Putamen (tissue), 1 donor: ENCODE measurements around the gene CSNK2A2.

Source experiments
- DNase-seq: peaks from one replicate; pipeline ENCODE4 v3.0.0-alpha.2; 2016; ENCODE audit warnings: low spot score

The CSNK2A2 gene

DNA sequence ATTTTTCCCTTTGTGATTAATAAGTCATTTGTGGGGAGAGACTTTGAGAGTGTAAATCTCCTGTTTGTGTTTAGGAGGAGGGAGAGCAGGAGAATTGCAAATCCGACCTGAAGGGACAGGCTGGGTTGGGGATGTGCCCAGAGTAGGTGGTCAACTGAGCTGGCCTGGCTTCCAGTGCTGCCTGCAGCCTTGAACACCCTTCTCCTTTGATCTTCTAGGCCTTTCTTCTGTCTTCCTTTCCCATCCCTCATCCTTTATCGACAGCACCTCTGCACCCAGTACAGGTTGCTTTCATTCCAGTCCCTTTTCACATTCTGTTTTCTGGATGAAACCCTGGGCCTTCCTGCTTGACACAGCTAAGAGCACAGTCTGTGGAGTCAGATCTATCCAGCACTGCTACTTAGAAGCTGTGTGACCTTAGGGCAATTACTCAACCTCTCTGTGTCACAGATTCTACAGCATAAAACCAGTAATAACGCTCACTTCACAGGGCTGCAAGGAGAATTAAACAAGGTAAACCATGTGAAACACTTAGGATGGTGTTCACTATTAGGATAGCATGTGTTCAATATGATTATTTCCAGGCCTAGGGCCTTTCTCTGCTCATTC lies 1.0 kb upstream of the CSNK2A2 start:
- no peak for DNase-seq

DNA sequence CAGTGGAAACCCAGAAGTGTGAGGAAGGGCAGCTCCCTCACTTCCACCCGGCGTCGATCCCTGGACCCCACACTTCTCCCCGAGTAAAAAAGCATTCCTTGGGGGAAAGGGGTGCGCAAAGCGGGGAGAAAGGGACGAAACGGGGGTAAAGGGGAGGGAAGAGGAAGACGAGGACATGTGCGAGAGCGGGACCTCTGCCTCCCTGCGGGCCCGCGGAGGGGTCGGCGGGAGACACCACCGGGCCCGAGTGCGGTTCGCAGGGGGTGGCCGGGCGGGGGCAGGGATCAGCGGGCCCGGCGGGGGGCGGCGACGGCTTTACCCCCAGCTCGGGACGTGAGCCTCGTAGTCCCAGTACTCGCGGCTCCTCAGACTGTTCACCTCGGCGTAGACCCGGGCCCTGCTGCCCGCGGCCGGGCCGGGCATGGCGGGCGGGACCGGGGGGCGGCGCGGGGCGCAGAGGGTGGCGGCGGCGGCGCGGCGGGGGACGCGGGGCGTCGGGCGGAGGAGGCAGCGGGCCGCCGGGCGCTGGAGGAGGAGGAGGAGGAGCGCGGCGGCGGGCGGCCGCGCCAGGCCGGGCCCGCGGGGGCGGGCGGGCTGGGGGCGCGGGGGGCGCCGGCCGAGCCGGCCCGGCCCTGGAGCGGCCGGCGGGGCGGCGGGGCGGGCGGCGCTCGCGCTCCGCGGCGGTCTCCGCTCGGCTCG lies 443 bp downstream of the CSNK2A2 start:
- DNase-seq = no peak

DNA sequence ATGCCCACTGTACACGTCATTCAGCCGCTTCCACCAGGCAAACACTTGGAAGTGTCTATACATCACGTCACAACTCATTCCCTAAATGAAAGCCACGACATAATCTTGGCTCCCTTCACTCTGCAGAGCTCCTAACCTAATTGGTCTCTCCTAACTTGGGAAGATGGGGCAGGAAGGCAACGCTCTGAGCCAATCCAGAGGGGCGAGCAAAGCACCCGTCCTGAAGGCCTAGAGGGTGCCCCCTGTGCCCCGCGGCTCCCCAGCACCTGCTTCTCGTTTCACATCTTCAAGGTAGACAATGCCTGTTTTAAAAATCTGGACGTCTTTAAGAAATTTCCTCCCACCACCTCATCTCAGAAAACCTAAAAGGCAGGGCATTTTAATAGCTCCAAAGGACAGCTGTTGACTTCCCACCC lies 1.0 kb downstream of the CSNK2A2 start:
- DNase-seq = peak; percentile 13

DNA sequence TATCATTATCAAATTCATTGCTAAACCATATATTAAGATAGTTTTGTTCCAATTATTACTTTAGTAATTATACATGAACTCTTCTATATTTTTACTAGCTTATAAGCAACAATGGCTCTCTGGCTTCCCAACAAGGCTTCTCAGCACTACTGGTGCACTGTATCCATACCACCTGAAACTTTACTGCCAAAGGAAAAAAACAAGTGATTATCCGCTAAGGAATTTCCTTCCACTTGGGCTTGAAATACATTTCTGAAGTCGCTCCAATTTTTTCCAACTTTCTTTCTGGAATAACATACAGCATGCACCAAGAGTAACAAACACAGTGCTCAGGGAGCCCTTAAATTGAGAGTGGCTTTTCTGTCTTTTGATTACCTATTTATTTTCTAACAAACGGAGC lies 2.1 kb downstream of the CSNK2A2 start:
- DNase-seq = no peak

DNA sequence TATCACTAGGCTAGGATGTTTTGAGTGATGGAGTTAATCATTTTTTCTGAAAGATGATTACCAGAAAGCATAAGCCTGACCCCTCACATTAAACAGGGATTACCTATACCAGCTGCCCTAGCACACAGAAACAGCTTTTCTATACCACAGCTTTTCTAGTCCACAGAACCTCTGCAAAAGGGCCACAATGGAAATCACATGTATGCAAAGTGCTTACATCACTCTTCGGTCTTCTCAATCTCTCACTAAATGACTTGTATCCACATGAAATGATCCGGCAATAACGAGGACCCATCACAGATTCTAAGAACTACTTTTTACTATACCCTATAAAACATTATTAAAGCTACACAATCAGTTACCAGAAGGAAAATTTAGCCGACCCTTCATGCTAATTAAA lies 2.6 kb downstream of the CSNK2A2 start:
- DNase-seq = no peak

DNA sequence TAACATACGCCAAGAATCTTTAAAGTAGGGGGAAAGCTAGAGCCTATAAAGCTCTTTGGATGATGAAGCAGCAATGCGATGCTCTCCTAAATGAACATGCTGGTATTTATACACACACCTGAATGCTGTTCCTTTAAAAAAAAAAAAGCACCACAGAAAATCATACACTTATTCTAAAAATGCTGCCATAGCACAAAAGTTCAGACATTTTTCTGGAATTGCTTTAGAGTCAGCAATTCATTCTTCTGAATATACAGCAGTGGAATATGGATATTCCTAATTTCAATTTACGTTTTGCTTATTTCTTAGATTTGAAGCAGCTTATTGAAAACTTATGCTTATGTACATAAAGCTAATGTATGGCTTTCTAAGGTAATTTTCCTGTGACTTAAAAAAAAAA lies 3.1 kb downstream of the CSNK2A2 start:
- DNase-seq = no peak

DNA sequence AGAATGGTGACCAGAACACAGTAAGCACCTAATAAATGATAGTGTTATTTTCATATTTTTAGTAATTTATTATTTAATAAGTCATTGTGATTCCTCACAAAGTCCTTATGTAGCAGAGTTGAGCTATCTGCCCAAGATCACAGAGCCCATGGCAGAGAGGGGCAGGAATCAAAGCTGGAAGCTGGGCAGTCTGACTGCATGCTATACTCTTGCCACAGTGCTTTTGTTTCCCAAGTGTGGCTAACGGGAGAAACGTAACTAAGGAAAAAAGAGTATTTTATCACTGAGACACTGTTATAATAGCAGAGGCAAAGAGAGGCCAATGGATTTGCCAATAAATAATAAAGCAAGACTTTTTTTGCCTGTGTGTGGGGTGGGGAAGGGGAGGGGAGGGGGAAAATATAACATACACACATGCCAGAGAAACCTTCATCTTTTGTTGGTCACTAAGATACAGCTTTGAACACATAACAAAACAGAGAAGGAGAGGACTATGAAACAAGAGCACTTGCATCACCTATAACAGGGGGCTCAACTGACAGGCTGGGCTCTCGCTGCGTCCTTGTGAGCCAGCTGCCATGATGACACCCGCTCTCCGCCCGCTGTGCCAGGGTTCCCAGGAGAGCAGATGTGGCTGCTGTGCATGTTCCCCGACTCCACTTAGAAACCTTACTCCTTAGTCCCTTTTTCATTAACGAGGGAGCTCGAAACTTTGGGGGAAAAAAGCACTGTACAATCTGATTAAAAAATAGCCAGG lies 10.1 kb downstream of the CSNK2A2 start:
- no peak for DNase-seq

DNA sequence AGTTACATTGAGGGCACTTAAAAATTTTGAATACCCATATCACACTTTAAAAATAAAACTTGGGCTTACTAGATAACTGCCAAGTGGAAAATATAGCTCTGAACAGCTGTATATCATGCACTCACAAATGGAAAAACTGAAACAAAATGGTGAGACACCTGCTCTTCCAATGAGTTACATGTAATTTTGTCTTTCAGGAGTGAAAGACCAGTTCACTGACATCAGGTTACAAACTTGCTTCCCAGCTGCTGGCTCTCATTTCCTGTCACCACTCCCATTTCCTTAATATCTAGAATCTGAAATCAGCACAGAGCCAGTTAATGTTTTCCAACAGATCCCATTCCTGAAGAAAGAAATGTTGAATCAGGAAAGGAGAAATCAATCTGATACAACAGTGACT lies 10.8 kb downstream of the CSNK2A2 start:
- DNase-seq = no peak

DNA sequence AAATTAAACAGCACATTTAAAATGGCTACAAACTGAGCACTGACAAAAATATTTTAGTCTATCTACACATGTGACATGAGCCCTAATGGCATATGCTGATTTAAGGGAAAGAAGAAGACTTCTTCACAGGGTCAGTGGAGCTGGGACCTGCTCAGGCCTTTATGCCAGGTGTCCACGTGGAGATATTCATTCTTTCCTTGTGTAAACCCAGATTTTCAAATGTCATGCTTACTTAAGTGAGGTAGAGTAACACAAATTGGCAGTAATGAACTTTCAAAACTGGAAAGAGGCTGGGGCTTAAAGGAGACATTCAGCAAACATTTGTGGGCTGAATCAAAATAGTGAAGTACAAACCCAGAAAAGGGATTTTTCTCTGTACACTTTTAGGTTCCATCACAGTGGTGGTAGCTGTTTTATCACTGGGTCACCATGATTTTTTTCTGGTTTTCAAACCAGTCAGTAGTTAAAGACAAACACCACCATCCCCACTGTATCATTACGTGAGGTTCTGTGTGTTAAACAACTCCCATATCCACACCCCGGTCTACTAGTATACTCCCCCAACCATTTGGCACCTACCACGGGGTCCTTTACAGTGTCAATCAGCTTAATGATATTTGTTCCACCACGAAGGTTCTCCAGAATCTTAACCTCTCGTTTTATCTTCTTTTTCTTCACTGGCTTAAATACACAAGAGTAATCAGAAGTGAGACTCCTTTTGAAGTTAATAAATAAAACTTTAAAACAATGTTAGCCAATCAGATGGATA lies 11.5 kb downstream of the CSNK2A2 start:
- no peak for DNase-seq

DNA sequence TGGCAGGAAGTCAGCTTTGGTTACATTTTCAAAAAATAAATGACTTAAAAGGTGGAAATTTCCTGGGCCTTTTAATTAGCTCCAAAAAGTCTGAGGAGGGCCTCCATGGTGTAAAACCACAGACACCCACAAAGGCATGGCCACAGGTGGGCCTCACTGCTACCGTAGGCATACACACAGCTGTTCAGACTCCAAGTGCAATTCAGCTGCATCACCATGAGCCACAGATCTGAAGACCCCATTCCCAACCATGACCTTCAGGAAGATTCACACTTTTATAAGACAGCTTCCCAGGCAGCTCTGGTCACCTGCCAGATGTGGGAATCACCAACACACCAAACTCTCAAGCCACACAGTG lies 20.6 kb downstream of the CSNK2A2 start:
- no peak for DNase-seq

DNA sequence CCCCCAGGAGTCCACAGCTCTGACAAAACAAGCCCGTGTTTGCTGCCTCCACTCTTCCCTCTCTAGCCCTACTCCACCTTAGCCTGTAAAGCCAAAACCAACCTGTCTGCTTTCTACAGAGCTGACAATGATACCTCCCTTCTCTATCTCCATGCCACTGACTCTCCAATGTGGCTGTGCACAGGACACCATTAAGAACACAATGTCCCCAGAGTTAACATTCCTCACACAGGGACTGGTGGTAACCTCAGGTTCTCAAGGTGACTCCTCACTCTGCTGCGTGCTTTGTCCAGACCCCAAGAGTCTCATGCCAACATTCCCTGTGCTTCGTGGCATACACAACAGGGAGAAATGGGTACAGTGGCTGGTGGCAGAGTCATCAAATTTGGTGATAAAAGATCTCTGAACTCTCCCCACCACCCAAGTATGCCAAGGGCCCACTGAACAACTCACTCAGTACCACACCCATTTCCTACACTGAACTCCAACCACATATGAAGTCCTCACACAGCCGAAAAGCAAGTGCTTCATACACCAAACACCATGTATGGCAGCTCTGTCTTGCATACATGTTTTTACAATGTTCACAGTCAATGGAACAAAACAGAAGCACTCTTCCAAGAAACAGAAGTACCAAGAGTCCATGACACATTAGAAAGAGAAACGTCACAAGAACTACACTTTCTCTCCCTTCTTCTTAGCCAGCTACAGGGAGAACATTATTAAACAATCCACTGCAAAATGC lies 21.1 kb downstream of the CSNK2A2 start:
- DNase-seq = no peak

DNA sequence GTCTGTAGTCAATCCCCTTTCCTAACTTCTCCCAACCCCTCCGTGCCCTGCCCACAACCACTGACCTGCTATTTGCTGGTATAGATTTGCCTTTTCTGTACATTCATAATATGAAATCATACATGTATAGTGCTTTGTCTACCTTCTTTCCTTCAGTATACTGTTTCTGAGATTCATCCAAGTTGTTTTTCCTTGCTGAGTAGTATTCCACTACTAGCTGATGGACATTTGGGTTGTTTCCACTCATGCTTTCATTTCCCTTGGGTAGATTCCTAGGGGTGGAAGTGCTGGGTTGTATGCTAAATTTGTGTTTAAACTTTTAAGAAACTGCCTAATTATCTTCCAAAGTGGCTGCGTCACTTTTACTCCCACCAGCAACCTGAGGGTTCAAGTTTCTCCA lies 27.7 kb downstream of the CSNK2A2 start:
- DNase-seq = no peak

DNA sequence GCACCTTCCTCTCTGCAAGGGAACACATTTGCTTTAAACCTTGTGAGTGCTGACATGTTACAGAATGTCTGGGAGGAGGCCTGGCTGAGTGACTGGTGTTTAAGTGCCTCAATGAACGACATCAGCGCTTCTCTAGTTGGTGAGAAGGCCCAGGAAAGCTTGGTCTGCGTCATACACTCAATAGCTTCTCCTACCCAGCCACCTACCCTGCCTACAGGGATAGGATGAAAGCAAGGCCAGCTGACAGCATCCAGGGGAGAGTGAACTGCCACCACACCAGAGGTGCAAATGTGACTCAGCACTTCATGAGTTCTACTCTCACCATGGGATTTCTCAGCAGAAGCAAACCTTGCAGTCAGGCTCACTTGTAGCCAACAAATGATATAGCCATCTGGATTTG lies 37.1 kb downstream of the CSNK2A2 start:
- no peak for DNase-seq

DNA sequence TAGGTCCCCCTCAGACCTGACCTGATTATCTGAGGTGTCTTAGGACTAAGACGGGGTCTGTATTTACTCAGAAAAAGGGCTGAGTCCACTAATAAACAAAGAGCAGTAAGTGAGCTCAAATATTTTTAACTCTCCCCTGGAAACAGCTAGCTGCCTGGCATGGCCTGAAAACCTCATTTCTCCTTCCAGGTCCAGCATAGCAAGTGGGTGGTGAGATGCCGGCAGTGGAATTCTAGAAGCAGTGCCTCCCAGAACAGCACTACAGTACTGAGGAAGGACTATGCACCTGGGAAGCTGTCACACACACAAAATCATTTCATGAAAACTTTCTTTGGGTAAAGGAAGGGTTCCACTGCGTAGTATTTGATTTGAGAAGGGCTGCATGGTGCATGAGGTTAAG lies 39.2 kb downstream of the CSNK2A2 start:
- DNase-seq = no peak

DNA sequence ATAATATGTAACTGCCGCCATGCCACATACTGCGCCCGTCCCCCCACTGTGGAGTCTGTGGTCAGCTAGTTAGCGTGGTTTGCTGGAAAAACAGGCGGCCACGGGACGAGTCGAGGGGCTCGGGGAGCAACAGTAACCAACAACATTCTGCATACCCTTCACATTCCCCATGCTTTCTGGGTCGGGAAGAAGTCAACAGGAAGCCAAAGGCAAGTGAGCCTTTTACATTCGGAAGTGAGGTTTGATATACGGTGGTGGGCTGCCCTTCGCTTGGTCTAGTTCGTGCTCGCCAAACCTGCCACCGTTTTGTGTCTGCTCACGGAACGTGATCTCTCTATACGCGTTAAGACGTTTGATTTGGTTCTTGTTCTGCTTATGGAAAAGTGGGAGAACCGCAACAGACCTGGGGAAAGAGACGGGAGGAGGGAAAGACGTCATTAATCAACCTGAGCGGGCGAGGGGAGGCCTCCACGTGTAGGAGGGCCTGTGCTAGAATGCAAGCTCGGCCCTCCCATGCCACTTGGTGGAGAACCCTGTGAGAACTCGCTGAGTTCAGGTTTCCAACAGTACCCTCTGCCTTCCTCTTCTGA lies 39.9 kb downstream of the CSNK2A2 start:
- no peak for DNase-seq

DNA sequence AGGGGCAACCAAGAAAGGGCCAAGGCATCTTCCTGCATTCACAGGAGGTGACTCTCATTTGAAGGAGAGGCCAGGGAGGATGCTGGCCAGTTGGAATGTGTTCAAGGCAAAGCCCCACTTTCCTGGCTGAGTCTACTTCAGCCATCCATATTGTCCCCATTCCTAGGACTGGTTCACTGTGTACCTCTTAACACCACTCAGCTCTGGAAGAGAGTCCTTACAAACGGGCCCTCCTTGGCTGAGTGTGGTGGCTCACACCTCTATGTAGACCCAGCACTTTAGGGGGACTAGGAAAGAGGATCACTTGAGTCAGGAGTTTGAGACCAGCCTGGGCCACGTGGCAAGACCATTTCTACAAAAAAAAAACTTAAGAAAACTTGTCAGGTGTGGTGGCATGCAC lies 40.7 kb downstream of the CSNK2A2 start:
- no peak for DNase-seq

DNA sequence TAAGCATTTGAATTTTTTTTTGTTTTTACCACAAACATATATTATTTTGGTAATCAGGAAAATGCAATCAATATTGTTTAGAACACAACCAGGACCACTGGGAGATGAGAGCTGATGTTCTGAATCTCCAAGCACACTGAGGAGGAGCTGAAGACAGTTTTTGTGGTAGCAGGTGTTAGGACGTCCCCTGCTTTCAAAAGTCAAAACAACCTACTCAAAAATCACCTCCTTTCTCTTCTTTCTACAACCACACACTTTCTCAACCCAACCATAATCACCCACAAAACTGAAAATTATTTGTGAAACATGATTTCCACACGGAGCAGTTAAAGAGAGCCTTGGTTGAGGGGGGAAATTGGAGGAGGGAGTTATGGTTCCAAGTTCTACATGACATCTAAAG lies 42.1 kb downstream of the CSNK2A2 start:
- DNase-seq = no peak

DNA sequence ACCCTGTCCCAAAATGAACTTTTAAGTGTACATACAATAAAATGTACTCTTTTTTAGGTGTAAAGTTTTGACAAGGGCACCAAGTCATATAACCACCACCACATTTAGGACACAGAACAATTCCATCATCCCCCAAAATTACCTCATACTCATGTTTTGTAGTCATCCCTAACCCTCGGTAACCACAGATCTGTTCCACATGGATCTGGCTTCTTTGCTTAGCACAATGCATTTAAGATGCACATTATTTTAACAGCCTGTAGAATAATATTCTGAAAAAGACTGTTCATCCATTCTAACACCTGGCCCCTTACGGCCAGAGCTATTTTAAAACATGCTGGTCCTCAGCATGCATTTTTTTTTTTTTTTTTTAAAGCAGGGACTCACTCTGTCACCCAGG lies 43.6 kb downstream of the CSNK2A2 start:
- no peak for DNase-seq

DNA sequence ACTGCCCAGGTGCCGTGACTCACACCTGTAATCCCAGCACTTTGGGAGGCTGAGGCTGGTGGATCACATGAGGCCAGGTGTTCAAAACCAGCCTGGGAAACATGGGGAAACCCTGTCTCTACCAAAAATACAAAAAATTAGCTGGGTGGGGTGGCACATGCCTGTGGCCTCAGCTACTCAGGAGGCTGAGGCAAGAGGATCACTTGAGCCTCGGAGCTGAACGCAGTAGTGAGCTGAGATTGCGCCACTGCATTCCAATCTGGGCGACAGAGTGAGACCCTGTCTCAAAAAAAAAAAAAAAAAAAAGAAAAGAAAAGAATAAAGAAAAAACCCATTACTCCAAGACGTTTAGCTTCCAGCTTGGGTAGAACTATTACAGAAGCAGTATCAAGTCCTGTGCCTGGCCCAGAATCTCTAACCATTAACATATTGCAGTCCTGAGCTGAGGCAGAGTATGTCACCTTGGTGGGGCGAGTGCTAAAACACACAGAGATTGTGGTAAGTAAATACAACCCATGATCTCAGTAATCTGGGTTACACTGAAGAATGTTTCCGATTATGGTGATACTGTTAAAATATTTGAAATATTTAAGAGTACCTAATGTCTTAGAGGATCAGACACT lies 45.5 kb downstream of the CSNK2A2 start:
- no peak for DNase-seq

DNA sequence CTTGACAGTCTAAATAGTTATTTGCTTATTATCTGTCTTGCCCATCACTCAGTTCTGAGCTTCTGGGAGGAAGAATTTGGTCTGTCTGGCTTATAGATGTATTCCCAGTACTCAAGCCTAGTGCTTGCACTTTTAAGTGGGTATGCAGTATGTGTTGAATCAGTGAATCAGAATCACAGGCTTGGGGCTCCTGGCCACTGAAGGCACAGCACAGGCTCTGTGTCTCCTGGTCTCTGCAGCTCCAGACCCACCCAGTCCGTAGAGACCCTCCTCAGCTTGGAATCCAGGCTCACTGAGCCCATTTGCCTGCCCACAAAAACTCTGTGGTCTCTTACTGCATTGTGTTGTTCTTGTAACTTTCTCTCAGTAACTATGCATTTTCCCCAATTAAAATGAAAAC lies 49.4 kb downstream of the CSNK2A2 start:
- DNase-seq = no peak

DNA sequence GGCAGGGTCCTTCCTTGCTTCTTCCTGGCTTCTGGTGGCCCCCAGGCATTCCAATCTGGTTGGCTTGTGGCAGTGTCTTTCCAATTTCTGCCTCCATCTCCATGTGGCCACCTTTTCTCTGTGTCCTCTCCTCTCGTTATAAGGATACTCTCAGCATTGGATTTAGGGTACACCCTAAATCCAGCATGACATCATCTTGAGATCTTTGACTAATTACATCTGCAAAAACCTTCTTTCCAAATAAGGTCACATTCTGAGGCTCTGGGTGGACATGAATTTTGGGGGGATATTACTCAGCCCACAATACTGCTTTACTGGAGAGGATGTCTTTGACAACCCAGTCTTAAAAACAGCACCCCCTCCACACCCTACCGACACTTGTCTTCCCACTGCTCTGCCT lies 49.8 kb downstream of the CSNK2A2 start:
- no peak for DNase-seq
